Measurements from ENCODE around the gene RNF182.

- no peak for TF ChIP-seq CTCF (IDR thresholded peaks at IDR 0.05)
- TF ChIP-seq POLR2A (IDR thresholded peaks at IDR 0.05) = no peak
Measured at GRCh38 chr6:14028631-14029030, 103.9 kb downstream of the RNF182 start.

All from uterus (tissue), 2 donors.